ENCODE results near the gene MSRB3. TPM values are rescaled to one million over a fixed set of nuclear protein-coding genes. Genes with fewer than 3 reads are reported as not detected.

Gene MSRB3
- total and polyA plus RNA-seq, 2 donors (not counting 1 experiment from before 2014, with no cell fraction given): not detected

- H3K4me3 Mint-ChIP-seq: no peak overlapping the region
- Histone ChIP-seq H3K4me3 (ENCODE audit: control extremely low read depth in 1 of 5, extremely low read depth in 1 of 5, insufficient read depth in 1 of 5, low read depth in 2 of 5, low read length in 4 of 5) (no peak overlapping the region), H3K4me2 (replicated peaks; ENCODE audit: low read depth, low read length, poor library complexity, severe bottlenecking) (no peak overlapping the region), H3K4me1 (ENCODE audit: control insufficient read depth in 2 of 2, insufficient read depth in 2 of 2, low read length in 2 of 2) (no peaks in the 10 kb centered on the region), H3K79me2 (ENCODE audit: control insufficient read depth, insufficient read depth, low read length) (no peaks in the 10 kb centered on the region), H3K9ac (ENCODE audit: low read length) (no peak overlapping the region), H3K27me3 (replicated peaks in 1 of 4; ENCODE audit: control extremely low read depth in 1 of 4, control insufficient read depth in 3 of 4, insufficient read depth in 4 of 4, low read length in 3 of 4) (no peaks in the 10 kb centered on the region), H2AFZ (ENCODE audit: insufficient read depth, low read depth, low read length, poor library complexity, severe bottlenecking) (no peak overlapping the region), H3K36me3 (replicated peaks in 1 of 2; ENCODE audit: control extremely low read depth in 1 of 2, control insufficient read depth in 1 of 2, extremely low read depth in 1 of 2, insufficient read depth in 2 of 2, low read length in 1 of 2) (no peaks in the 10 kb centered on the region), H3K9me3 (ENCODE audit: control extremely low read depth in 1 of 3, control insufficient read depth in 2 of 3, insufficient read depth in 1 of 3, low read length in 2 of 3) (no peaks in the 10 kb centered on the region), H3K27ac (ENCODE audit: low read length in 2 of 2) (no peak overlapping the region), H4K20me1 (ENCODE audit: control insufficient read depth, insufficient read depth, low read length, poor library complexity, severe bottlenecking) (no peaks in the 10 kb centered on the region)
- no peaks in the 10 kb centered on the region for H3K9me3 Mint-ChIP-seq (ENCODE audit: insufficient read depth)
- H3K4me1 Mint-ChIP-seq: no peaks in the 10 kb centered on the region
- TF ChIP-seq, protein P1, sequence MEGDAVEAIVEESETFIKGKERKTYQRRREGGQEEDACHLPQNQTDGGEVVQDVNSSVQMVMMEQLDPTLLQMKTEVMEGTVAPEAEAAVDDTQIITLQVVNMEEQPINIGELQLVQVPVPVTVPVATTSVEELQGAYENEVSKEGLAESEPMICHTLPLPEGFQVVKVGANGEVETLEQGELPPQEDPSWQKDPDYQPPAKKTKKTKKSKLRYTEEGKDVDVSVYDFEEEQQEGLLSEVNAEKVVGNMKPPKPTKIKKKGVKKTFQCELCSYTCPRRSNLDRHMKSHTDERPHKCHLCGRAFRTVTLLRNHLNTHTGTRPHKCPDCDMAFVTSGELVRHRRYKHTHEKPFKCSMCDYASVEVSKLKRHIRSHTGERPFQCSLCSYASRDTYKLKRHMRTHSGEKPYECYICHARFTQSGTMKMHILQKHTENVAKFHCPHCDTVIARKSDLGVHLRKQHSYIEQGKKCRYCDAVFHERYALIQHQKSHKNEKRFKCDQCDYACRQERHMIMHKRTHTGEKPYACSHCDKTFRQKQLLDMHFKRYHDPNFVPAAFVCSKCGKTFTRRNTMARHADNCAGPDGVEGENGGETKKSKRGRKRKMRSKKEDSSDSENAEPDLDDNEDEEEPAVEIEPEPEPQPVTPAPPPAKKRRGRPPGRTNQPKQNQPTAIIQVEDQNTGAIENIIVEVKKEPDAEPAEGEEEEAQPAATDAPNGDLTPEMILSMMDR (IDR thresholded peaks at IDR 0.05): no peak
- TF ChIP-seq EZH2 (IDR thresholded peaks at IDR 0.05; ENCODE audit: borderline replicate concordance, insufficient read depth, low read depth, low read length, poor library complexity, severe bottlenecking): no peak
- WGBS (ENCODE audit: insufficient coverage): no CpG with 5 or more reads among the region's 3 CpGs
- H3K27ac Mint-ChIP-seq: no peak overlapping the region
- intact Hi-C loops (cut with micrococcal nuclease): no loop called here
- peaks cover 19% of the 10 kb centered on the region for H3K27me3 Mint-ChIP-seq
- ChIA-PET CTCF (no interaction called here), POLR2A (no interaction called here)
- DNase-seq (no peak), ATAC-seq (ENCODE audit: low read depth) (no peak)
Measured at GRCh38 chr12:65266408-65266807, 12.1 kb upstream of the MSRB3 start.

DNA sequence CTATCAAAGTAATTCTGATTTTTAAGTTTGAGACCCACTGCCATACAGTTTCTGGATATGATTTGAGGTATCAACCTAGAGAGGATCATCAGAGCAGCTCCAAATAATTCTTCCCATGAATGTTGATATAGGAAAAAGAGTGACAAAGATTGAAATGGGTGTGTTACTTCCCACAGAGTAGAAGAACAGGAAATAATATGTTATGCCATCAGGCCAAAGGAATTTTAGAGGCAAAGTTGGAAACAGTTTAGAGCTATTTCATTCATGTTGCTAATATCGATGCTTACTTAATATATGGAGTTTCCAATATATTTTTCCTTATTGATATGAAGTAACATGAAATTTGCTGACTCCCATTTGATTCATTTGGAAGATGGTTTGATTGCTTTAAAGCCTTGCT is 8.9 kb upstream of the MSRB3 start:
- Mint-ChIP-seq H3K27me3 (peaks cover 26% of the 10 kb centered on the region), H3K4me3 (no peak overlapping the region), H3K4me1 (no peaks in the 10 kb centered on the region), H3K27ac (no peak overlapping the region), H3K9me3 (ENCODE audit: insufficient read depth) (no peaks in the 10 kb centered on the region)
- H3K79me2 ChIP-seq (ENCODE audit: control insufficient read depth, insufficient read depth, low read length): no peaks in the 10 kb centered on the region
- H3K4me3 ChIP-seq (ENCODE audit: control extremely low read depth in 1 of 5, extremely low read depth in 1 of 5, insufficient read depth in 1 of 5, low read depth in 2 of 5, low read length in 4 of 5): no peak overlapping the region
- no peaks in the 10 kb centered on the region for H3K4me1 ChIP-seq (ENCODE audit: control insufficient read depth in 2 of 2, insufficient read depth in 2 of 2, low read length in 2 of 2)
- WGBS (ENCODE audit: insufficient coverage): no CpG with 5 or more reads among the region's 1 CpG
- no peaks in the 10 kb centered on the region for H3K9me3 ChIP-seq (ENCODE audit: control extremely low read depth in 1 of 3, control insufficient read depth in 2 of 3, insufficient read depth in 1 of 3, low read length in 2 of 3)
- TF ChIP-seq, protein P1 (IDR thresholded peaks at IDR 0.05): no peak
- TF ChIP-seq EZH2 (IDR thresholded peaks at IDR 0.05; ENCODE audit: borderline replicate concordance, insufficient read depth, low read depth, low read length, poor library complexity, severe bottlenecking): no peak
- POLR2A ChIA-PET: no interaction called here
- H4K20me1 ChIP-seq (ENCODE audit: control insufficient read depth, insufficient read depth, low read length, poor library complexity, severe bottlenecking): no peaks in the 10 kb centered on the region
- H3K4me2 ChIP-seq (replicated peaks; ENCODE audit: low read depth, low read length, poor library complexity, severe bottlenecking): no peak overlapping the region
- CTCF ChIA-PET: no interaction called here
- H2AFZ ChIP-seq (ENCODE audit: insufficient read depth, low read depth, low read length, poor library complexity, severe bottlenecking): no peak overlapping the region
- no peak overlapping the region for H3K9ac ChIP-seq (ENCODE audit: low read length)
- DNase-seq (no peak), ATAC-seq (ENCODE audit: low read depth) (no peak)
- H3K27me3 ChIP-seq (replicated peaks in 1 of 4; ENCODE audit: control extremely low read depth in 1 of 4, control insufficient read depth in 3 of 4, insufficient read depth in 4 of 4, low read length in 3 of 4): no peaks in the 10 kb centered on the region
- no peak overlapping the region for H3K27ac ChIP-seq (ENCODE audit: low read length in 2 of 2)
- no peaks in the 10 kb centered on the region for H3K36me3 ChIP-seq (replicated peaks in 1 of 2; ENCODE audit: control extremely low read depth in 1 of 2, control insufficient read depth in 1 of 2, extremely low read depth in 1 of 2, insufficient read depth in 2 of 2, low read length in 1 of 2)
- intact Hi-C loops (cut with micrococcal nuclease): no loop called here

All from B cell (primary cell).